GM18511 (cell line): Measurements from ENCODE around the gene KCNH1.

Experiments used
- ATAC-seq: cut with Tn5 transposase; IDR thresholded peaks from one replicate; pipeline ENCODE4 v1.9.1; 2021; ENCODE audit warnings: mild to moderate bottlenecking, moderate library complexity; ENCODE audit not compliant: unreplicated experiment

KCNH1 gene

GRCh38 chr1:210920716-210921694, 212.9 kb downstream of the KCNH1 start:
- ATAC-seq, result no peak

- ATAC-seq, result no peak
Observed at GRCh38 chr1:210920258-210920657, 213.7 kb downstream of the KCNH1 start.

- ATAC-seq, result no peak
Observed at GRCh38 chr1:210918893-210919292, 215.1 kb downstream of the KCNH1 start.

- no peak for ATAC-seq
Observed at GRCh38 chr1:210917560-210918169, 216.3 kb downstream of the KCNH1 start.

- no peak for ATAC-seq
Observed at GRCh38 chr1:210916548-210916947, 217.4 kb downstream of the KCNH1 start.

- ATAC-seq, result no peak
Observed at GRCh38 chr1:210915890-210916507, 217.9 kb downstream of the KCNH1 start.

GRCh38 chr1:210912752-210913151, 221.2 kb downstream of the KCNH1 start:
- ATAC-seq, result no peak

- ATAC-seq, result no peak
Observed at GRCh38 chr1:210910020-210910575, 223.8 kb downstream of the KCNH1 start.

GRCh38 chr1:210908791-210909190, 225.2 kb downstream of the KCNH1 start:
- no peak for ATAC-seq

- no peak for ATAC-seq
Observed at GRCh38 chr1:210908257-210908656, 225.7 kb downstream of the KCNH1 start.

- ATAC-seq, result no peak
Observed at GRCh38 chr1:210907251-210907805, 226.6 kb downstream of the KCNH1 start.

- ATAC-seq, result no peak
Observed at GRCh38 chr1:210905944-210906453, 227.9 kb downstream of the KCNH1 start.

GRCh38 chr1:210905365-210905904, 228.5 kb downstream of the KCNH1 start:
- no peak for ATAC-seq

- ATAC-seq, result no peak
Observed at GRCh38 chr1:210901981-210902770, 231.8 kb downstream of the KCNH1 start.

GRCh38 chr1:210900820-210901219, 233.1 kb downstream of the KCNH1 start:
- ATAC-seq, result no peak

GRCh38 chr1:210900079-210900478, 233.9 kb downstream of the KCNH1 start:
- ATAC-seq, result no peak

GRCh38 chr1:210899676-210900075, 234.3 kb downstream of the KCNH1 start:
- ATAC-seq, result no peak

- no peak for ATAC-seq
Observed at GRCh38 chr1:210898473-210898872, 235.5 kb downstream of the KCNH1 start.

- no peak for ATAC-seq
Observed at GRCh38 chr1:210883821-210884220, 250.1 kb downstream of the KCNH1 start.
